Fibroblast of pulmonary artery (primary cell): ENCODE results near the gene C16orf86.

Experiments used
- DNase-seq: peaks from one replicate; pipeline ENCODE4 v3.0.0-alpha.2; 2010; ENCODE audit warnings: low read depth
- H3K4me3 ChIP-seq: replicated peaks from 2 replicates; pipeline ENCODE4 v1.5.1; 2011; ENCODE audit warnings: low read depth, mild to moderate bottlenecking, control low read depth, low read length, moderate library complexity
- TF ChIP-seq, protein P1 (sequence below): IDR thresholded peaks from 2 replicates; pipeline ENCODE4 v1.5.1; 2011; ENCODE audit warnings: mild to moderate bottlenecking, control low read depth, low read length, inconsistent platforms; ENCODE audit errors: missing control alignments

C16orf86 gene, protein sequence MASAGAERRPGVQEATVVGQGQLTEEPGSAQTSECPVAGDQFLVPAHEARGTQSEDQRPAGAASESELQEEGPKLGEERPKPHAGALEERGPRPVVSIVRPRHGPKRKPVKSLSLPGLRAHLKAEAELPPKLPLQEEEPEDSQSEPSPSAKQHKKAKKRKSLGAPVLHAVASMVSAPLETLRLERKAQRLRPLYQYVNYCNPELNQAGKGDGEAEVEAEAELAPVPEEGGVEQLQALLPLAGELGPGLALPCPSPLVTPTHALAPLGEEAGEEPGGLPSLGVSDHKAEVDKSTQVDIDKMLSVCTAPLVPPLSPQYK

DNA sequence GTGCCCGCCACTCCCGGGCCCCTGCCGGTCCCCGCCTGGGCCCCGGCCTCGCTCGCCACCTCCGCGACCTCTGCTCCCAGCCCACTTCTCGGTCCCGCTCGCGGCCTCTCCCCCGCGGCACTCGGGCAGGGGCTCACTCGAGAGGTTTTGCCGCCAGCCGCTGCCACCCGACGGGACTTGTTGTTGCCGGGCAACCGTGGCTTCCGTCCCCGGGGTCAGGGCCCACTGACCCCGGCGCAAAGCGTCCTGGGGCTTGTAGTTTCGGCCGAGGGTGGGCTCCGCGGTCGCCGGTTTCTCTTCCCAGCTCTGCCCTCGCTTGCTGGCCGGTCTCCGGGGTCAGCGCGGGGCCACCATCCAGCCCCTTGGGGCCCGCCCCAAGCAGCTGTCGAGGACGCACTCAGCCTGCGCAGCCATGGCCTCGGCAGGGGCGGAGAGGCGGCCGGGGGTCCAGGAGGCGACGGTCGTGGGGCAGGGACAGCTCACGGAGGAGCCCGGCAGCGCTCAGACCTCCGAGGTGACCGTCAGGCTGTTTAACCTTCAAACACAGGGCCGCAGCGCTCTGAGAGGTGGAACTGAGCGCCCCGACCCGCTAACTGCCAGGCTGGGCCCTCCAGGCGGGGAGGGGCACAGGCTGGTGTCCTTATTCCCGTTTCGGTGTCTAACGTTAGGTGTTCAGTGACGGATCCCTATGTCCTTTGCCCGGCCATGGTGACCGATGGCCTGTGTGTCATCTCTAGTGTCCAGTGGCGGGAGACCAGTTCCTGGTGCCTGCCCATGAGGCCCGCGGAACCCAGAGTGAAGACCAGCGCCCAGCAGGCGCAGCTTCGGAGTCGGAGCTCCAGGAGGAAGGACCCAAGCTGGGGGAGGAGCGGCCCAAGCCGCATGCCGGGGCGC is at the start of gene C16orf86, which contains the start of gene ENKD1:
Gene C16orf86 (plus strand): TSS at position 256 of the 894 bp plus-strand sequence. CDS start 157 bp downstream, at position 413.
Gene ENKD1 (minus strand): TSS at position 192 of the 894 bp plus-strand sequence. CDS start 308 bp downstream, outside the sequence.
- H3K4me3 ChIP-seq, result peak within 1 kb of the TSS; percentile 63
- TF ChIP-seq, protein P1, sequence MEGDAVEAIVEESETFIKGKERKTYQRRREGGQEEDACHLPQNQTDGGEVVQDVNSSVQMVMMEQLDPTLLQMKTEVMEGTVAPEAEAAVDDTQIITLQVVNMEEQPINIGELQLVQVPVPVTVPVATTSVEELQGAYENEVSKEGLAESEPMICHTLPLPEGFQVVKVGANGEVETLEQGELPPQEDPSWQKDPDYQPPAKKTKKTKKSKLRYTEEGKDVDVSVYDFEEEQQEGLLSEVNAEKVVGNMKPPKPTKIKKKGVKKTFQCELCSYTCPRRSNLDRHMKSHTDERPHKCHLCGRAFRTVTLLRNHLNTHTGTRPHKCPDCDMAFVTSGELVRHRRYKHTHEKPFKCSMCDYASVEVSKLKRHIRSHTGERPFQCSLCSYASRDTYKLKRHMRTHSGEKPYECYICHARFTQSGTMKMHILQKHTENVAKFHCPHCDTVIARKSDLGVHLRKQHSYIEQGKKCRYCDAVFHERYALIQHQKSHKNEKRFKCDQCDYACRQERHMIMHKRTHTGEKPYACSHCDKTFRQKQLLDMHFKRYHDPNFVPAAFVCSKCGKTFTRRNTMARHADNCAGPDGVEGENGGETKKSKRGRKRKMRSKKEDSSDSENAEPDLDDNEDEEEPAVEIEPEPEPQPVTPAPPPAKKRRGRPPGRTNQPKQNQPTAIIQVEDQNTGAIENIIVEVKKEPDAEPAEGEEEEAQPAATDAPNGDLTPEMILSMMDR, result no peak
- peak; percentile 74 for DNase-seq

DNA sequence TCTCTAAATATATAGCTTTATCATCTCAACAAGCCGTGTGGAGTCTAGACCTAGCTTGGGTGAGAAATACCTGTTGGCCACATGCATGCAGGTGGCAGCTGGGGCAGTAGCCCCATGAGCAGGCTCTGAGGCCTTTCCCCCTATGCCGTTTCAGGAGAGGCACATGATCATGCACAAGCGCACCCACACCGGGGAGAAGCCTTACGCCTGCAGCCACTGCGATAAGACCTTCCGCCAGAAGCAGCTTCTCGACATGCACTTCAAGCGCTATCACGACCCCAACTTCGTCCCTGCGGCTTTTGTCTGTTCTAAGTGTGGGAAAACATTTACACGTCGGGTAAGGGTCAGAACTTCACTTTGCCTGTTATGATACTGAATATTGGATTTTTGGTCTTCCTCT is 38.4 kb upstream of the C16orf86 start:
- TF ChIP-seq, protein P1, result no peak
- DNase-seq, result no peak
- H3K4me3 ChIP-seq, result no peak overlapping the region

DNA sequence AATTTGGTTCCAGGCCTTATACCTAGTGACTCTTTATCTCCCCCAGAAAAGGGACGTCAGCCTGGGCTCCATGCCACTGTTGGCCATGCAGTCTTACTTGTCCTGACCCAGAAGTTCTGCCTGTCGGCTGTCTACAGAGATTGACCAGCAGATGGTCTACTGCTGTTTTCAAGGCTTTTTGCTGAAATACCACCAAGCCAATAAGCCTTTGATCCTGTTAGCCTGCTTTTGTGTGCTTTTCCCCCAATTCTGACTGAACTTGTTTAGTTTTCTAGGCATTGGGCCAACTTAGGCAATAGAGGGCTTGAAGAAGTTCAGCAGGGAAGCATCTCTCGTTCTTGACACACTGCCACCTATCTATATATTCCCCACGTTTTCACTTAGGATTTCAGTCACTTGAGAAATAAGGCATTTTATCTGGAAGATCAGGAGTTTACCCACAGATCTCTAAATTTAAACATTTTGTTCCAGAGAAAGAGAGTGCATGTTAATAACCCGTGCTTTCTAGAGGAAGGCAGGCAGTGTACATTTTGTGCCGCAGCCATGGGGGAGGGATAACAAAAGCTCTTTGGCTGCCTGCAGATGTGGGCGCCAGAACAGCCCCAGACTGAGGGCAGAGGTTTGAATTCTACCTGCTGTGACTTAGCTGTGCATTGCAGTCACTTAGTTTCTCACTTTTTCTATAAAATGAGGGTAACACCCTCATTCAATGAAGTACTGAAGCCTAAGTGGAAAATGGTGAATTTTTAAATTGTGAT is 34.0 kb upstream of the C16orf86 start:
- no peak overlapping the region for H3K4me3 ChIP-seq
- DNase-seq, result peak; percentile 54
- TF ChIP-seq, protein P1, result no peak

DNA sequence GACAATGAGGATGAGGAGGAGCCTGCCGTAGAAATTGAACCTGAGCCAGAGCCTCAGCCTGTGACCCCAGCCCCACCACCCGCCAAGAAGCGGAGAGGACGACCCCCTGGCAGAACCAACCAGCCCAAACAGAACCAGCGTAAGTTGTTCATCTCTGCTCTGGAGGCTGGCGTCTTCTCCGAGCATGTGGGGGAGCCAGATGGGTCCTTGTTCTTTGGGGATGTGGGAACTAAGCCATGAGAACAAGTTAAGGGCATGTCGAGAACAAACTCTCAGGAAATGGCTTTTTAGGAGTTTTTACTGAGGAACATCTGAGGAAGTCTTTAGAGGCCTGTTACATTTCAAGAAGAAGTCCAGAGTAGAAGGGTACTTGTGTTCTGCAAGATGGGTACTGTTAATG is 29.9 kb upstream of the C16orf86 start:
- TF ChIP-seq, protein P1, result no peak
- no peak overlapping the region for H3K4me3 ChIP-seq
- DNase-seq, result no peak

DNA sequence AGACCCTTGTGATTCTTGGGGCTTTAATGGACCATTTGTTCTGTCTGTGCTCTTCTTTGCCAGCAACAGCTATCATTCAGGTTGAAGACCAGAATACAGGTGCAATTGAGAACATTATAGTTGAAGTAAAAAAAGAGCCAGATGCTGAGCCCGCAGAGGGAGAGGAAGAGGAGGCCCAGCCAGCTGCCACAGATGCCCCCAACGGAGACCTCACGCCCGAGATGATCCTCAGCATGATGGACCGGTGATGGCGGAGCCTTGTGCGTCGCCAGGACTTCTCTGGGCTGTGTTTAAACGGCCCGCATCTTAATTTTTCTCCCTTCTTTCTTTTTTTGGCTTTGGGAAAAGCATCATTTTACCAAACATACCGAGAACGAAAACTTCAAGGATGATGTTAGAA is 29.0 kb upstream of the C16orf86 start:
- H3K4me3 ChIP-seq, result no peak overlapping the region
- DNase-seq, result no peak
- TF ChIP-seq, protein P1, result no peak

DNA sequence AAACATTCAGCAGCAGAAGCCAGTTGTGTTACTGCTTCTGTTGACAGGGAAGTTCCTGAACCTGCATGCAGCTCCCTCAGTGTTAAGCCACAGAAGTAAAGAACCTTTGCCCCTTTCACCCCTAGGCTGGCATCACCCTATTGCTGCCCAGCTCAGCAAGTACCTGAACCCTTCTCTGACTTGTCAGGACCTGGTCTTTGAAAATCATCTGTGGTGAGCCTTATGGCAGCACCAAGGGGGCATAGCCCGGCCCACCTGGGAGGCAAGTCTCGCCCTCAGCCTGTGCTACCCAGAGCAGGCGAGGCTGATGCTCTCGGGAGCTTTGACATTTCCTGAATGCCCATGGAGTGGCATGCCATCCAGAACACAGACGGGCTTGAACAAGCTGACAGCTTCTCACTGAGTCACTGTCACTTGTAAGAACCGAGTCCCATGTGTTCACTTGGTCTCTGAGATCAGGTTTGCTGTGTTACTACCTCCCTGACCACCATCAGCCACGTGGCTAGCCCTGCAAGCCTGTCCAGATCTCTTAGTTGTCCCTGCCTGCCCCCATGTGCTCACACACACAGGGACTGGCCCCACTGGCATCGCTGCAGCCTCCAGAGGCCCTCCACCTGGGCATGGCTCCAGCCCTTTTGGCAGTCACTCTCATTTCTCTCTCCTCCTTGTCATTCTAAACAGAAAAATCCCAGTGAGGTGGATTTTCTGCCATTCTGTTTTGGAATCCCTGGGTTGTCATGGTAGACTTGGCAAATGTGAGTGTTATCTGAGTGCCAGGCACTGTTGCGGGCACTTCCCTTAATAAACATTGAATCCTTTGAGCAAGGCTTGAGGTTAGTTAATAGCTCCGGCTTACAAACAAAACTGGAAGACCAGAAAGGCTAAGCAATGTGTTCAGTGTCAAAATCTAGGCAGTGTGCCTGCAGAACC is 24.6 kb upstream of the C16orf86 start:
- TF ChIP-seq, protein P1, result no peak
- no peak overlapping the region for H3K4me3 ChIP-seq
- peak; percentile 47 for DNase-seq
